Right lobe of liver (tissue), 6 donors: ENCODE results near the gene FAM240A. TPM values are rescaled to one million over a fixed set of nuclear protein-coding genes. Genes with fewer than 3 reads are reported as not detected.

Source experiments
- ATAC-seq, 4 donors: fragments of 200-7000 bp; cut with Tn5 transposase; one replicate each; pipeline ENCODE4 v1.9.1; 2020; ENCODE audit warnings: mild to moderate bottlenecking in 4 of 4, moderate library complexity in 4 of 4
- DNase-seq, 3 donors: peaks; one replicate each; pipeline ENCODE4 v3.0.0-alpha.2; 2020
- H3K27ac ChIP-seq, 3 donors: fragments of 200-600 bp; one replicate each; pipeline ENCODE4 v1.8.0; 2022
- H3K27me3 ChIP-seq, 2 donors: fragments of 200-600 bp; one replicate each; pipeline ENCODE4 v1.8.0; 2022
- H3K36me3 ChIP-seq, 4 donors: fragments of 200-600 bp; sonication (generic) in 1 of 4; one replicate each; pipeline versions ENCODE4 v1.5.1 to v1.8.0; 2017 to 2022; ENCODE audit warnings: control low read depth in 1 of 4
- H3K4me1 ChIP-seq, 4 donors: fragments of 200-600 bp; sonication (generic) in 1 of 4; one replicate each; pipeline versions ENCODE4 v1.5.1 to v1.8.0; 2017 to 2022; ENCODE audit warnings: control low read depth in 1 of 4
- H3K4me3 ChIP-seq, 3 donors: fragments of 200-600 bp; one replicate each; pipeline ENCODE4 v1.8.0; 2022
- H3K9me3 ChIP-seq, 4 donors: fragments of 200-600 bp; sonication (generic) in 1 of 4; one replicate each; pipeline versions ENCODE4 v1.5.1 to v1.8.0; 2017 to 2022; ENCODE audit warnings: control low read depth in 1 of 4
- POLR2A ChIP-seq: fragments of 450-650 bp; IDR thresholded peaks from one replicate; pipeline ENCODE4 v1.6.1; 2017; ENCODE audit warnings: antibody characterized with exemption, mild to moderate bottlenecking
- WGBS: methylation state at CpG from one replicate; pipeline ENCODE4 v1.1.6; 2018; ENCODE audit warnings: low coverage, low lambda C conversion rate; ENCODE audit not compliant: insufficient coverage; ENCODE audit errors: missing lambda C conversion rate; 5-methylcytosine and 5-hydroxymethylcytosine counted together
- intact Hi-C, 2 donors: fragments of 100-400 bp; cut with DNase I; formaldehyde crosslinking; loops; one replicate each; pipeline versions ENCODE4 v1.11.2 to v1.14.1; 2022
- total RNA-seq, 6 experiments: library from RNA; depleted of rRNA in 2 of 6; stranded (reverse); fragments of >200 nt in 2 of 6; fragmentation: NEBNext Ultra II Directional in 3 of 6; extraction: Animal tissue kit (Norgen Biotek cat#: 25700) in 3 of 6; gene quantifications; one replicate each; pipeline versions ENCODE4 v1.1.0 to v1.2.4, GENCODE V29; 2016 to 2023
- TF ChIP-seq, protein P1 (sequence below), 4 donors: fragments of 200-600 bp in 3 of 4; fragments of 450-650 bp in 1 of 4; IDR thresholded peaks; one replicate each; pipeline versions ENCODE4 v1.5.1 to v1.8.0; 2016 to 2022; ENCODE audit warnings: antibody characterized with exemption in 4 of 4, mild to moderate bottlenecking in 2 of 4
- donor health status: DM: no; HTN: yes; CAD: no.
- donor health status: DM: no; HTN: no; CAD: no.
- donor health status: DM: no; HTN: no; CAD: no.
- donor health status: DM: no; HTN: yes; CAD: no.
- donor health status: DM: no; HTN: yes; CAD: no.

The FAM240A gene
- total RNA-seq, 6 experiments from 2014 or later = not detected

DNA sequence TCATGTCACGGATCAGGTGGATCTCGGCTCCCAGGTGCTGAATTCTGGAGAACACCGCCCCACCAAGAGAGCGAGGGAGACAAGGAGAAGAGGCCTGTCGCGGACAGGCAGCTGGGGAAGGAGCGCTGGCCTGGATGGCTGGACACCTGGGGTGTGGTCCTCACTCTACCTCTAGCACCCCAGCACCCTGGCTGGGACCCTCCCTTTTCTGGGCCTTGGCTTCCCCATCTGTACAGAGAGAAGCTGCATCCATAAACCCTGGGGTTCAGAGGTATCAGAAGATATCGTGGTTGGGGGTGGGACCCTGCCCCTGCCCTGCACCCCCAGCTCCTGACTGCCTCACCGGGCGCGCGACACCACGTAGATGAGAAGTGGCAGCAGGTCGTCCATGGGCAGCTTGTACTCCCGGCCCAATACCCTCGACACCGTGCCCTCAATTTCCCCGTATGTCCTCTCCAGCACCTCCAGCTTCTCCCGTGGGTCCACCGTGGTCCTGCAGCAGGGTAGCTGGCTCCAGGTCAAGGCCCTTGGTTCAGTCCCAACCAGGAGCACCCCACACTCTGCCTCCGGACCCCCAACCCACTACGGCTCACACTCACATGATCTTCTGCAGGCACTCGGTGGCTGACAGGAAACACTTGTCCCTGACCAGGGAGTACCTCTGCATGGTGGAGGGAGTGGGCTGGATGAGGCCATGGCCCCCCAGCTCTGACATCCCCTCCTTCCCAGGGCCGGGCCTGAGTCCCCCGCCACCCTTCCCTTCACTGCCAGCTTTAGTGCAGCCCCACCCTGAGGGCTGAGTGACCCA, 59.4 kb downstream of the FAM240A start:
- Histone ChIP-seq H3K27ac (no peak overlapping the region), H3K27me3 (no peaks in the 10 kb centered on the region), H3K9me3 (no peaks in the 10 kb centered on the region), H3K4me1 (peaks cover 0 to 15% (median under 1%) of the 10 kb centered on the region in 4 donors), H3K36me3 (no peaks in the 10 kb centered on the region), H3K4me3 (no peak overlapping the region)
- intact Hi-C loops = no loop called here
- WGBS = 85% methylated on average over 7 of the region's 25 CpGs
- TF ChIP-seq, protein P1, sequence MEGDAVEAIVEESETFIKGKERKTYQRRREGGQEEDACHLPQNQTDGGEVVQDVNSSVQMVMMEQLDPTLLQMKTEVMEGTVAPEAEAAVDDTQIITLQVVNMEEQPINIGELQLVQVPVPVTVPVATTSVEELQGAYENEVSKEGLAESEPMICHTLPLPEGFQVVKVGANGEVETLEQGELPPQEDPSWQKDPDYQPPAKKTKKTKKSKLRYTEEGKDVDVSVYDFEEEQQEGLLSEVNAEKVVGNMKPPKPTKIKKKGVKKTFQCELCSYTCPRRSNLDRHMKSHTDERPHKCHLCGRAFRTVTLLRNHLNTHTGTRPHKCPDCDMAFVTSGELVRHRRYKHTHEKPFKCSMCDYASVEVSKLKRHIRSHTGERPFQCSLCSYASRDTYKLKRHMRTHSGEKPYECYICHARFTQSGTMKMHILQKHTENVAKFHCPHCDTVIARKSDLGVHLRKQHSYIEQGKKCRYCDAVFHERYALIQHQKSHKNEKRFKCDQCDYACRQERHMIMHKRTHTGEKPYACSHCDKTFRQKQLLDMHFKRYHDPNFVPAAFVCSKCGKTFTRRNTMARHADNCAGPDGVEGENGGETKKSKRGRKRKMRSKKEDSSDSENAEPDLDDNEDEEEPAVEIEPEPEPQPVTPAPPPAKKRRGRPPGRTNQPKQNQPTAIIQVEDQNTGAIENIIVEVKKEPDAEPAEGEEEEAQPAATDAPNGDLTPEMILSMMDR (IDR thresholded peaks at IDR 0.05) = no peak
- TF ChIP-seq POLR2A = no peak
- ATAC-seq = no peak
- DNase-seq = peak; percentile 13 to 43 (median 42)

DNA sequence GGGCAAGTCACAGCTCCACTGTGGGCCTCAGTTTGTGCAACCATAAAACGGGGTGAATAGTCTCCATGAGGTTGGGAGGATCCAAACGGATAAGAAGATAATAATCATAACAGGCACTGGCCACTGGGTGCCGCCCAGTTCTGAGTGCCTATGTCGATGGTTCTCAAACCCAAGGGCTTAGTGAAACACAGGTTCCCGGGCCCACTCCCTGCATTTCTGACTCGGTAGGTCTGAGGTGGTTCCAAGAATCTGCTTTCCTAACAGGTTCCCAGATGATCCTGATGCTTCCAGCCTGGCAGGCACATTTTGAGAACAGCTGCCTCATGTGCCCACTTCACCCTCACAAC, 60.0 kb downstream of the FAM240A start:
- Histone ChIP-seq H3K27me3 (no peaks in the 10 kb centered on the region), H3K9me3 (no peaks in the 10 kb centered on the region), H3K36me3 (no peaks in the 10 kb centered on the region), H3K4me3 (no peak overlapping the region), H3K4me1 (peaks cover 0 to 11% (median 0%) of the 10 kb centered on the region in 4 donors), H3K27ac (no peak overlapping the region)
- ATAC-seq = no peak
- TF ChIP-seq, protein P1 (IDR thresholded peaks at IDR 0.05) = no peak
- no peak for TF ChIP-seq POLR2A
- peak in 2 of 3 donors; percentile 30 to 33 for DNase-seq
- intact Hi-C loops = no loop called here
- no CpG with 5 or more reads among the region's 6 CpGs for WGBS

DNA sequence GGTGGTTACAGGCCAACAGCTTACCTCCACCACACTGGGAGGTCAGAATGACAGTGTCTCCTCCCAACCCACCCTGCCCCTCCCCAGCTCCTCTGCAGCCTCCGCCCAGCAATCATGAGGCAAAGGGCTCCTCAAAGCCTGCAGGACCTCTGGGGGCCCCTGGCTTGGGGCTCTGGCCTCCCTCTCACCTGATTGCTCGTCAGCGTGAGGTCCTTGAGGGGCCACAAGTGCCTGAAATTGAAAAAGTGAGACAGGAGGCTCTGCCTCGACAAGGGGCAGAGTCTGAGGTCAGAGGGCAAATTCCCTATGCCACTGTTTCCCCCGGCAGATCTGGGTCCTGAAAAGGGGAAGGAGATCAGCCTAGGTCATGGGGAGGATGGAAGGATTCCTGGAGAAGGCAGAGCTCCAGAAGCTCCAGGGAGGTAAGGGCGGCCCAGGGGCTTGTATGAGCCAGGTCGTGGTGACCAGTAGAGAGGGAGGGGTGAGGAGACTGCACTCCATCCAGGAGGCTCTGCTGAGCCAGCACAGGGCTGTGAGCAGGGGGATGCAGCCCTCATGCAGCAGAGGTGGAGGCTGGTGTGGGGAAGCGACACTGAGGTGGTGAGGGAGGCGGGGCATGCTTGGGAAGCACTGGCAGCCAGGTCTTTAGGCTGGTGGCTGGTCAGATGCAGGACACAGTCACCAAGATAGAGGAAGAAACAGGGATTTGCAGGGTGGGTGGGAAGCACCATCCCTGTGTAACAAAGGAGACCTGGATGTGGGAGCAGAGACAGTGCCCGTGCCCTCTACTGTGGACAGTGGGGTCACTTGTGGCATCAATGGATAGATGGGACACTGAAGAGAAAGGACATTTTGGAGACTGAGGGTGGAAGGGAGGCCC, 61.1 kb downstream of the FAM240A start:
- Histone ChIP-seq H3K36me3 (no peaks in the 10 kb centered on the region), H3K27ac (no peak overlapping the region), H3K4me3 (no peak overlapping the region), H3K27me3 (no peaks in the 10 kb centered on the region), H3K4me1 (peaks cover 0 to 11% (median 0%) of the 10 kb centered on the region in 4 donors), H3K9me3 (no peaks in the 10 kb centered on the region)
- ATAC-seq (no peak), DNase-seq (peak; percentile 11 to 39 (median 36))
- WGBS = 75% methylated on average over 7 of the region's 10 CpGs
- intact Hi-C loops = no loop called here
- TF ChIP-seq, protein P1 (IDR thresholded peaks at IDR 0.05) = no peak
- TF ChIP-seq POLR2A = no peak

DNA sequence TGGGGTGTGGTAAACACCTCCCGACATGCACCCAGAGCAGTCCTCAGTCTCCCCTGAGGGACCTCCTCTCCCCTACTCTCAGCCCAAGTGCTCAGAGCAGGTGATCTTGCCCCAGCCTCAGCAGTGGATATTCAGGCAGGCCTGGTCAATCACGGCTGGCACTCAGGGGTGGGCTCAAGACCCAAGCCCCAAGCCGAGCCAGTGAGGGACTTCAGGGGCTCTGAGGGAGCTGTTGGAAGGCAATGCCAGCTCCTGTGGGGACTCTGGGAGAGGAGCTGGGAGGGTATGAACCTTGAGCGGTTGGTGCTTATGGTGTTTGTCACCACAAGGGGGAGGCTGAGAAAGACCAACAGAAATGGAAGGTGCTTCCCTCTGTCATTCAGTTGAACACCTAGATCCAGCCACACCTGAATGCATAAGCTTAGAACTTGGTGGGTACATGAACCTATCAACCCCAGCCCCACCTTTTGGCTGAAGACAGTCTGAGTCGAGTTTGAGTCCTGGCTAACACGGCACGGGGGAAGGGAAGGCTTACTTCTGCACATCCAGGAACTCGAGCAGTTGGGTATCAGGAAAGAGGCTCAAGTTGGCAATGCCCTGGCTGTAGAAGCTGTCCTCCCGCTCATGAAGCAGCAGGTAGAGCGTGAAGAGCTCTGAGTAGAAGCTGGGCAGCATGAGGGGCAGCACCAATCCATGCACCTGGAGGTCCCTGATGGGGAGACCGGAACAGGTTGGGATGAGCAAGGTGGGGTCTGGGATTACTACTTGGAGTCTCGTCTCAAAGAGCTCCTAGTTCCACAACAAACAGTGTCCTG, 61.9 kb downstream of the FAM240A start:
- Histone ChIP-seq H3K27ac (no peak overlapping the region), H3K36me3 (no peaks in the 10 kb centered on the region), H3K4me3 (no peak overlapping the region), H3K4me1 (peaks cover 0 to 11% (median 0%) of the 10 kb centered on the region in 4 donors), H3K27me3 (no peaks in the 10 kb centered on the region), H3K9me3 (no peaks in the 10 kb centered on the region)
- 94% methylated on average over 7 of the region's 12 CpGs for WGBS
- intact Hi-C loops = no loop called here
- DNase-seq (peak; percentile 11 to 38 (median 33)), ATAC-seq (no peak)
- TF ChIP-seq, protein P1 (IDR thresholded peaks at IDR 0.05) = no peak
- no peak for TF ChIP-seq POLR2A
